ENCODE measurements around the gene ARID4B. TPM values are rescaled to one million over a fixed set of nuclear protein-coding genes. Genes with fewer than 3 reads are reported as not detected.

The ARID4B gene
- total RNA-seq, 1 experiment from 2014 or later, result 56.6 TPM

DNA sequence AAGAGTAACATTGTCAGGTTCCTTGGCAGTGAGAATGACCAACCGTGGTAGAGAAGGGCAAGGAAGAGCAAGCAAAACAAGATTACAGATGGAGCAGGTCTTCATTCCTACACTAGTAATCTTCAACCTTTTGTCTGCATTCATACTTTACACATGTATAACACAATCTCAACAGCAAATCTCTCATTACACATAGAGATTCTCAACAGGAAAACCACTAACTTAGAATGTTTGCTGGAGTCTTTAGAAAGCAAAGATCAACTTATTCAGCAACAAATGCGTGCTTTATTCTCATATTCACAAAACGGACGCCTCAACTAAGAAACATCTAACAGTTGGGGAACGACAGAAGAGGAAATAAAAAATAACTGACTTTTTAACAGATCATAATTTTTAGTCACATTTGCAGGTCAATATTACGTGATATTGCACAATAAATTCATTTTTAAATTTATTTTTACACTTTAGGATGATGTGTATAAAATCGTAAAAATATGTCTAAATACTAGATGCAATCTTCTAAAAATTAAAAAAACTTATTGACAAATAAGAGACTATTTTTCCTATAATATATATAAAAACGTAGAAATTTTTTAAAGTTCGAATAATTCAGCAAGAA, 82.9 kb downstream of the ARID4B start:
- CTCF ChIA-PET, result no interaction called here
- H3K27me3 Mint-ChIP-seq (ENCODE audit: unreplicated experiment), result no peaks in the 10 kb centered on the region
- H3K36me3 Mint-ChIP-seq (ENCODE audit: insufficient read depth, unreplicated experiment), result peaks cover 9% of the 10 kb centered on the region
- no peak for DNase-seq
- H3K4me1 Mint-ChIP-seq (ENCODE audit: low read depth, unreplicated experiment), result peaks cover 18% of the 10 kb centered on the region
- H3K9me3 Mint-ChIP-seq (ENCODE audit: low read depth, unreplicated experiment), result no peaks in the 10 kb centered on the region
- no TSS peak for BruUV-seq (replicated peaks)
- no peak overlapping the region for H3K4me3 Mint-ChIP-seq (ENCODE audit: low read depth, unreplicated experiment)
- intact Hi-C loops (cut with micrococcal nuclease; ENCODE audit: unreplicated experiment), result no loop called here
- no peak overlapping the region for H3K27ac Mint-ChIP-seq (ENCODE audit: unreplicated experiment)
- TF ChIP-seq, protein P1, sequence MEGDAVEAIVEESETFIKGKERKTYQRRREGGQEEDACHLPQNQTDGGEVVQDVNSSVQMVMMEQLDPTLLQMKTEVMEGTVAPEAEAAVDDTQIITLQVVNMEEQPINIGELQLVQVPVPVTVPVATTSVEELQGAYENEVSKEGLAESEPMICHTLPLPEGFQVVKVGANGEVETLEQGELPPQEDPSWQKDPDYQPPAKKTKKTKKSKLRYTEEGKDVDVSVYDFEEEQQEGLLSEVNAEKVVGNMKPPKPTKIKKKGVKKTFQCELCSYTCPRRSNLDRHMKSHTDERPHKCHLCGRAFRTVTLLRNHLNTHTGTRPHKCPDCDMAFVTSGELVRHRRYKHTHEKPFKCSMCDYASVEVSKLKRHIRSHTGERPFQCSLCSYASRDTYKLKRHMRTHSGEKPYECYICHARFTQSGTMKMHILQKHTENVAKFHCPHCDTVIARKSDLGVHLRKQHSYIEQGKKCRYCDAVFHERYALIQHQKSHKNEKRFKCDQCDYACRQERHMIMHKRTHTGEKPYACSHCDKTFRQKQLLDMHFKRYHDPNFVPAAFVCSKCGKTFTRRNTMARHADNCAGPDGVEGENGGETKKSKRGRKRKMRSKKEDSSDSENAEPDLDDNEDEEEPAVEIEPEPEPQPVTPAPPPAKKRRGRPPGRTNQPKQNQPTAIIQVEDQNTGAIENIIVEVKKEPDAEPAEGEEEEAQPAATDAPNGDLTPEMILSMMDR (IDR thresholded peaks at IDR 0.05; ENCODE audit: unreplicated experiment), result no peak

- DNase-seq, result no peak
- H3K4me3 Mint-ChIP-seq (ENCODE audit: low read depth, unreplicated experiment), result no peak overlapping the region
- no TSS peak for BruUV-seq (replicated peaks)
- no peaks in the 10 kb centered on the region for H3K9me3 Mint-ChIP-seq (ENCODE audit: low read depth, unreplicated experiment)
- no peaks in the 10 kb centered on the region for H3K27me3 Mint-ChIP-seq (ENCODE audit: unreplicated experiment)
- H3K27ac Mint-ChIP-seq (ENCODE audit: unreplicated experiment), result no peak overlapping the region
- H3K4me1 Mint-ChIP-seq (ENCODE audit: low read depth, unreplicated experiment), result peaks cover 15% of the 10 kb centered on the region
- CTCF ChIA-PET, result no interaction called here
- intact Hi-C loops (cut with micrococcal nuclease; ENCODE audit: unreplicated experiment), result no loop called here
- TF ChIP-seq, protein P1 (IDR thresholded peaks at IDR 0.05; ENCODE audit: unreplicated experiment), result no peak
- H3K36me3 Mint-ChIP-seq (ENCODE audit: insufficient read depth, unreplicated experiment), result peaks cover 28% of the 10 kb centered on the region
Measured at GRCh38 chr1:235240960-235241359, 87.0 kb downstream of the ARID4B start.

DNA sequence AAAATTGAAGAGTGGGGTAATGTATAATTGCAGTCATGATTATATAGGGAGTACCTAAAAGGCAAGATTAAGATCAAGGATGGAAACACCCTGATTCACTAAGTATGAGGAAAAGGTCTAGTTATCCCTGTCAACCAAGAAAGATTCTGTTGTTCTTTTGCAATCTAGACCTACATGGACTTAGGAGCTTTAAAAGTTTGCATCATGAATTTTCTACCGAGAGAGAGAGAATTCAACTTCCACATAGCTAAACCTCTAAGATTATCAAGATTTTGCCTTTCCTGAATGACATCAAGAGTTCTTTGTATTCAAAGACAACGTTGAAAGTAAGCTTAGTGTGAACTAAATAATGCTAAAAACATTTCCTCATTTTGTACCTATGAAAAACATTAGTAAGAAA, 88.1 kb downstream of the ARID4B start:
- no TSS peak for BruUV-seq (replicated peaks)
- no peak overlapping the region for H3K4me3 Mint-ChIP-seq (ENCODE audit: low read depth, unreplicated experiment)
- intact Hi-C loops (cut with micrococcal nuclease; ENCODE audit: unreplicated experiment), result no loop called here
- TF ChIP-seq, protein P1 (IDR thresholded peaks at IDR 0.05; ENCODE audit: unreplicated experiment), result no peak
- H3K27me3 Mint-ChIP-seq (ENCODE audit: unreplicated experiment), result no peaks in the 10 kb centered on the region
- peaks cover 8% of the 10 kb centered on the region for H3K4me1 Mint-ChIP-seq (ENCODE audit: low read depth, unreplicated experiment)
- CTCF ChIA-PET, result interaction anchor here (0.6 kb wide), 1 partner anchor 130 kb away, joined by 3 read pairs; no protein-coding TSS in a partner anchor
- peaks cover 24% of the 10 kb centered on the region for H3K36me3 Mint-ChIP-seq (ENCODE audit: insufficient read depth, unreplicated experiment)
- H3K9me3 Mint-ChIP-seq (ENCODE audit: low read depth, unreplicated experiment), result no peaks in the 10 kb centered on the region
- peak overlapping the region; percentile 16 for H3K27ac Mint-ChIP-seq (ENCODE audit: unreplicated experiment)
- DNase-seq, result no peak

DNA sequence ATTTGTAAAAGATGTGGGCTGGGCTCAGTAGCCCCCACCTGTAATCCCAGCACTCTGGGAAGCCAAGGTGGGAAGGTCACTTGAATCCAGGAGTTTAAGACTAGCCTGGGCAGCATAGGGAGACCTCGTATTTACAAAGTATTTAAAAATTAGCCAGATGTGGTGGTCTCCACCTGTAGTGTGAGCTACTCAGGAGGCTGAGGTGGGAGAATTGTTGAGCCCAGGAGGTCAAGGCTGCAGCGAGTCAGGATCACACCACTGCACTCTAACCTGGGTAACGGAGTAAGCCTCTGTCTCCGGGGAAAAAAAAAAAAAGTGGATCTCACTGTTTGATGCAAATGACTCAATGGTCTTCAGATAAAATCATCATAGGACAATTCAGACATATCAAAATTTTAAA, 89.4 kb downstream of the ARID4B start:
- BruUV-seq (replicated peaks), result no TSS peak
- H3K27ac Mint-ChIP-seq (ENCODE audit: unreplicated experiment), result no peak overlapping the region
- no peak overlapping the region for H3K4me3 Mint-ChIP-seq (ENCODE audit: low read depth, unreplicated experiment)
- H3K9me3 Mint-ChIP-seq (ENCODE audit: low read depth, unreplicated experiment), result no peaks in the 10 kb centered on the region
- CTCF ChIA-PET, result interaction anchor here (0.6 kb wide), 1 partner anchor 225 kb away, joined by 3 read pairs; no protein-coding TSS in a partner anchor
- no peak for DNase-seq
- peaks cover 8% of the 10 kb centered on the region for H3K4me1 Mint-ChIP-seq (ENCODE audit: low read depth, unreplicated experiment)
- intact Hi-C loops (cut with micrococcal nuclease; ENCODE audit: unreplicated experiment), result no loop called here
- no peaks in the 10 kb centered on the region for H3K27me3 Mint-ChIP-seq (ENCODE audit: unreplicated experiment)
- TF ChIP-seq, protein P1 (IDR thresholded peaks at IDR 0.05; ENCODE audit: unreplicated experiment), result no peak
- H3K36me3 Mint-ChIP-seq (ENCODE audit: insufficient read depth, unreplicated experiment), result peaks cover 21% of the 10 kb centered on the region
